Calu3 (cell line): ENCODE results near the gene GPR148. TPM values are rescaled to one million over a fixed set of nuclear protein-coding genes. Genes with fewer than 3 reads are reported as not detected.
A peak's percentile ranks its signal among the peaks of the same experiment; 100 is the strongest.

Experiments
- BruUV-seq: library from RNA; stranded (reverse); fragments of 400-500 nt; replicated peaks from 2 replicates; lab custom pipeline; 2021; lab: Mats Ljungman, UMichigan
- CTCF ChIA-PET: fragments of 300-600 bp; sonication (Branson Sonifier 250); formaldehyde crosslinking; loops from one replicate; lab custom pipeline; 2022; ENCODE audit warnings: antibody characterized with exemption; lab: Charles Lee
- DNase-seq: peaks from one replicate; pipeline ENCODE4 v3.0.0; 2022
- H3K27ac Mint-ChIP-seq: one replicate; pipeline ENCODE4 v1.8.0; 2022; ENCODE audit warnings: mixed read lengths; ENCODE audit not compliant: unreplicated experiment
- H3K27me3 Mint-ChIP-seq: one replicate; pipeline ENCODE4 v1.8.0; 2022; ENCODE audit warnings: mixed read lengths; ENCODE audit not compliant: unreplicated experiment
- H3K36me3 Mint-ChIP-seq: one replicate; pipeline ENCODE4 v1.8.0; 2022; ENCODE audit warnings: mild to moderate bottlenecking, moderate library complexity, mixed read lengths; ENCODE audit not compliant: insufficient read depth, unreplicated experiment
- H3K4me1 Mint-ChIP-seq: one replicate; pipeline ENCODE4 v1.8.0; 2022; ENCODE audit warnings: mild to moderate bottlenecking, low read depth, mixed read lengths; ENCODE audit not compliant: unreplicated experiment
- H3K4me3 Mint-ChIP-seq: one replicate; pipeline ENCODE4 v1.8.0; 2022; ENCODE audit warnings: mild to moderate bottlenecking, low read depth, moderate library complexity, mixed read lengths; ENCODE audit not compliant: unreplicated experiment
- H3K9me3 Mint-ChIP-seq: one replicate; pipeline ENCODE4 v1.8.0; 2022; ENCODE audit warnings: low read depth, mixed read lengths; ENCODE audit not compliant: unreplicated experiment
- intact Hi-C: fragments of 100-400 bp; cut with micrococcal nuclease; formaldehyde crosslinking; loops from one replicate; pipeline ENCODE4 v1.10.0; 2022; ENCODE audit not compliant: unreplicated experiment
- total RNA-seq: library from RNA; stranded (reverse); gene quantifications from 2 replicates; pipeline ENCODE4 v1.2.3, GENCODE V29; 2022
- TF ChIP-seq, protein P1 (sequence below): fragments of 200-600 bp; IDR thresholded peaks from one replicate; pipeline ENCODE4 v1.8.0; 2022; ENCODE audit warnings: antibody characterized with exemption; ENCODE audit not compliant: unreplicated experiment

GPR148 gene
- total RNA-seq, 1 experiment from 2014 or later, result not detected

DNA sequence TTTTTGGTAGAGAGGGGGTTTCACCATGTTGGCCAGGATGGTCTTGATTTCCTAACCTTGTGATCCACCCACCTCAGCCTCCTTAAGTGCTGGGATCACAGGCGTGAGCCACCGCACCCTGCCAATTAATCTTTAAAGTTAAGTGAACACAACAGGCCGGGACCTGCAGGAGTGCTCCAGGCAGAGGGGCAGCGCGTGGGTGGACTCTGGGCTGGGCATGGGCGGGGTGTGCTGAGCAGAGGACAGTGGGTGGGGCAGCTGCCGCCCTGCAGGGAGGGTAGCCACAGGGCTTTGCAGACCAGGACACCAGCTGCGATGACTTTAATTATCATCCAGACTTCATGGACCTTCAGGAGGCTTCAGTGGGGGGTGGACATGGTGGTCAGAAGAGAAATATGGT is 8.8 kb upstream of the GPR148 start:
- DNase-seq, result no peak
- Mint-ChIP-seq H3K4me3 (no peak overlapping the region), H3K9me3 (no peaks in the 10 kb centered on the region), H3K36me3 (no peaks in the 10 kb centered on the region), H3K4me1 (no peaks in the 10 kb centered on the region), H3K27ac (no peak overlapping the region), H3K27me3 (peaks cover 30% of the 10 kb centered on the region)
- CTCF ChIA-PET, result no interaction called here
- no TSS peak for BruUV-seq
- TF ChIP-seq, protein P1, sequence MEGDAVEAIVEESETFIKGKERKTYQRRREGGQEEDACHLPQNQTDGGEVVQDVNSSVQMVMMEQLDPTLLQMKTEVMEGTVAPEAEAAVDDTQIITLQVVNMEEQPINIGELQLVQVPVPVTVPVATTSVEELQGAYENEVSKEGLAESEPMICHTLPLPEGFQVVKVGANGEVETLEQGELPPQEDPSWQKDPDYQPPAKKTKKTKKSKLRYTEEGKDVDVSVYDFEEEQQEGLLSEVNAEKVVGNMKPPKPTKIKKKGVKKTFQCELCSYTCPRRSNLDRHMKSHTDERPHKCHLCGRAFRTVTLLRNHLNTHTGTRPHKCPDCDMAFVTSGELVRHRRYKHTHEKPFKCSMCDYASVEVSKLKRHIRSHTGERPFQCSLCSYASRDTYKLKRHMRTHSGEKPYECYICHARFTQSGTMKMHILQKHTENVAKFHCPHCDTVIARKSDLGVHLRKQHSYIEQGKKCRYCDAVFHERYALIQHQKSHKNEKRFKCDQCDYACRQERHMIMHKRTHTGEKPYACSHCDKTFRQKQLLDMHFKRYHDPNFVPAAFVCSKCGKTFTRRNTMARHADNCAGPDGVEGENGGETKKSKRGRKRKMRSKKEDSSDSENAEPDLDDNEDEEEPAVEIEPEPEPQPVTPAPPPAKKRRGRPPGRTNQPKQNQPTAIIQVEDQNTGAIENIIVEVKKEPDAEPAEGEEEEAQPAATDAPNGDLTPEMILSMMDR, result no peak
- intact Hi-C loops, result no loop called here

DNA sequence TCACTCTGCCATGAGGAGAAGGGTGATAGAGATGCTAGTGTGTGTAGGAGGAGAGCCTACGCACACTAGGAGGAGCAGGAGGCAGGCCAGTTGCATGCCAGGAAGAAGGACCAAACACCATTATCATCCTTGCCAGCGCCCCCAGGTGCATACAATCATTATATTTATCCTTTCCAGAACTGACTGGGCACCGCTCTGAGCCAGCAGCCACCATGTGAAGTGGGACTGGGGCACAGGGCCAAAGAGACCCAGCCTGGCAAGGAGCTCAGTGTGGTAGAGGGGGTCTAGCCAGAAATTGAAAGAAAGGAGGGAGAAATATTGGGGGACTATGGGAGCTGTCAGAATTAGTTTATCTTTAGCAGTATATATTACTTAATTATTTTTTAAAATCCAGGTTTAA is 8.3 kb upstream of the GPR148 start:
- H3K4me1 Mint-ChIP-seq, result no peaks in the 10 kb centered on the region
- no peaks in the 10 kb centered on the region for H3K9me3 Mint-ChIP-seq
- no peak overlapping the region for H3K27ac Mint-ChIP-seq
- H3K36me3 Mint-ChIP-seq, result no peaks in the 10 kb centered on the region
- TF ChIP-seq, protein P1, result no peak
- no peak for DNase-seq
- CTCF ChIA-PET, result no interaction called here
- BruUV-seq, result no TSS peak
- intact Hi-C loops, result no loop called here
- no peak overlapping the region for H3K4me3 Mint-ChIP-seq
- peaks cover 30% of the 10 kb centered on the region for H3K27me3 Mint-ChIP-seq

DNA sequence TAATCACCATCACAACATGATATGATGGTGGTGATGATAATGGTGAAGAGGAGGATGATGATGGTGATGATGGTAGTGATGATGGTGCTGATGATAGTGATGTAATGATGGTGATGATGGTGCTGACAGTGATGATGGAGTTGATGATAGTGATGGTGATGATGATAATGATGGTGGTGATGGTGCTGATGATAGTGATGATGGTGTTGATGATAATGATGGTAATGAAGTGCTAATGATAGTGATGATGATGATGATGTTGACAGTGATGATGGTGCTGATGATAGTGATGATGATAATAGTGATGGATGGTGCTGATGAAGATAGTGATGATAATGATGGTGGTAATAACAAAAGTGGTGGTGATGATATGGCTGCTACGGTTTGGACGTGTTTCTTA is 4.4 kb upstream of the GPR148 start:
- intact Hi-C loops, result no loop called here
- CTCF ChIA-PET, result no interaction called here
- no peak overlapping the region for H3K27ac Mint-ChIP-seq
- BruUV-seq, result no TSS peak
- no peaks in the 10 kb centered on the region for H3K9me3 Mint-ChIP-seq
- H3K4me3 Mint-ChIP-seq, result no peak overlapping the region
- H3K27me3 Mint-ChIP-seq, result peaks cover 37% of the 10 kb centered on the region
- H3K4me1 Mint-ChIP-seq, result no peaks in the 10 kb centered on the region
- no peak for DNase-seq
- TF ChIP-seq, protein P1, result no peak
- peaks cover 9% of the 10 kb centered on the region for H3K36me3 Mint-ChIP-seq

DNA sequence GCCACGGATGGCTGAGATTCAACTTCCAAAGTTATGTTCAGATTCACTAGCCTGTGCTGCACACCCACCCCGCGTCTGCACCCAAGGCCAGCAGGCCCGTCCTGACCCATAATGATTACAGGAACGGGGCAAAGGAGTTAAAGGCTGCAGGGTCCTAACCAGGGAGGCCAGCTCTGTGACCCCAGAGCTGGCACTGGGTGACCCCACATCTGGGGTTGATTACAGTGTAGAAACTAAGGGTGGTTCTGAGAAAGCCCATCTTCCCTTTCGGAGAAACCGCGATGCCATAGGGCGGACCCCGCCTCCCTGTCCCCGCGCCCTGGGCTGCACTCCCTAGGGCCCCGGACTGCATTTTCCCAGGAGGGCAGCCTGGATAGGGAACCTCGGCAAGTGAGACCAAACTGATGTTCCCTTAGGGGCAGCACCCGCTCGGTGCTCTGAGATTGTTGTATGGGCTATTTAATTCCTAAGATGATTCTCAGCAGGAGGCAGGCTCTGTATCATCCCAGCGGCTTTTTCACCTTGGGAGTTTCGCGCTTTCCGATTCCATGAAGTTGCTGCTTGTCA is 2.2 kb upstream of the GPR148 start:
- Mint-ChIP-seq H3K4me1 (no peaks in the 10 kb centered on the region), H3K36me3 (peaks cover 9% of the 10 kb centered on the region), H3K27ac (no peak overlapping the region), H3K27me3 (peaks cover 42% of the 10 kb centered on the region), H3K9me3 (no peaks in the 10 kb centered on the region), H3K4me3 (peak overlapping the region; percentile 76)
- intact Hi-C loops, result no loop called here
- no TSS peak for BruUV-seq
- TF ChIP-seq, protein P1, result no peak
- CTCF ChIA-PET, result no interaction called here
- DNase-seq, result no peak
